Activated T-helper 1 cell treated with anti-CD3 and anti-CD28 coated beads, Interleukin-2, amount 50 U/mL, for 16 hours (primary cell): ENCODE measurements around the gene GPC6.

Experiments
- DNase-seq, 2 donors: peaks; one replicate each; pipeline ENCODE4 v3.0.0-alpha.2; 2020; ENCODE audit warnings: low read depth in 1 of 2, low spot score in 1 of 2

Gene GPC6

DNA sequence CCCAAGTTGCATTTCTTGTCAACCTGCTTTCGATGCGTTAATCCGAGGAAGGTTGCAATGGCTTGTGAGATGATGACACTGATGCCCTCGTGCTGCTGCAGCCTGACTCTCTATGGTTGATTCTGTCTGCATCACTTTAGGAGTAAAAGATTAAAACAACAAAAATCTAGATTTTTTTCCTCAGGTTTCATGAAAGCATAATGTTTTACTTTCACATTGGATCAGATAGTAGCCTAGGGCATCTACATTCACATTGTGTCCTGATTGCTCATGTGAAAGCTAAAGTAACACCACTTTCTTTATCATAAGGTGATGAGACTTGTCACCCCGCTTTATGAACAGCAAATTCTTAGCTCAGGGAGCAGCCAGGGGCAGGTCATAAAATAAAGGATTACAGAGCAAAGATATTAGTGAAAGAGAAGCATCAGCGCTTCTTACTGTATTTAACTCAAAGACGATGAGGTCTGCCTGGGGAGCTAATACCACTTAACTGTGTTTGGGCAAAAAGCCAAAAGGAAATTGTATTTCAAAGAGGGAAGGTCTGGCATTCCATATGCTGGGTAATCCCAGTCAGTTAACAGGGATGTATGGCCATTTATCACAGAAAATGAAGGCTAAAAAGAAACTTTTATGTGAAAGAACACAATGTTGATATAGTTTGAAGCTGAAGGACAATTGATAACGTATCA, 270.5 kb downstream of the GPC6 start:
- no peak for DNase-seq

DNA sequence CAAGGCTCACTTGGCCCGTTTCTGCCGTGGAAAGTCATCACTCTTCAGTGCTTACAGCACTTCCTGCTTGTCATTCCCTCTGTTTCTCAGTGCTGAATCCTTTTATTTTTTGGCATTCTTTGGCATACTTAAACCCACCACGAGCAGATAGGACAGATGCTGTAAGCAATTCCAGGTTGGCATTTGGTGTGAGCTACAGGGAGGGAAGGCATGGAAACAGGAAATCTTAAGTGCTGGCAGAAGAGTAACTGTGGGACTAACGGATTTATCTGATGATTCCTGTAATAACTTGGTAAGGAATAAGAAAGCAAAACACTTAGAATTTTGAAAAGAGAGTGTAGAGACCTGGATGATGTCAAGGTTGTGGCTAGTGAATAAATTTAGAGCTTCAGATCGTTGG, 273.4 kb downstream of the GPC6 start:
- no peak for DNase-seq

DNA sequence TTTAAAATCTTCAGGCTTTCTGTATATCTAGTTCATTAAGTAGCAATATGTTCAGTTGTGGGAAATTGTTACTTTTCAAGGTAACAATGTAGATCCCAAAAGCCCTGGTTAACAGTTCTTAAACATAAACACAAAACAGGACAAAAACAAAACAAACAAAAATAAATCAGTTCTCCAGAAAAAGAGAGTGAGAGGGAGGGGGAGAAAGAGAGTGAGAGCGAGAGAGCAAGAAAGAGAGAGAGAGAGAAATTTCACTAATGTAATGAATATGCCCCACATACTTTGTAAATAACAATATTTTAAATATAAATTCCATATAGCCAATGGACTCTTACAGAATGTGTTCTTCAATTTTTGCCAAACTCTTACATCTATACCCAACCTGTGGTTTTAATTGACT, 275.5 kb downstream of the GPC6 start:
- no peak for DNase-seq

DNA sequence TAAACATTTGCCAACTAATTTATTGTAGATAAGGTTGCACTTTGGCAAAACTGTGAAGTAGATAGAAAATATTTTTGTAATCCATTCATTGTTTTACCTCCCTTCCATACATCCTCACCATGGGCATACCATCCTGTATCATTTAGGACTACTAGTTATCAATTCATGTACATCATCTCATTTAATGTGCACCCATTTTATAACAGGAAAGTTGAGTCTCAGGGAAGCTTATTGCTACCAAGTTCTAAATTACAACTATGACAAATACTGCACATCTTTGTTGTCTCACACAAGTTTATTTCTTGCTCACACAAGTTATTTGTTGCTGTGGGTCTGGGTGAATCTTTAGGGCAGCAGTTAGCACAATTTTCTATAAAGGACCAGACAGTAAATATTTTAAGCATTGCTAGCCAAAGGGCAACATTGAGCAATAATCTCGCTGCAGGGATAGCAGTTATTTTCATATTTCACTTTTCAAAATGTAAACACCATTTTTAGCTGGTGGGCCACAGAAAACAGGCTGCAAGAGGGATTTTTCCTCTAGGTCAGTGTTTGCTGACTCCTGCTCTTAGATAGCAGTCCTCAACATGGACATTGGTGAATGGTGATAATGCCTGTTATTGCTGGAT, 276.5 kb downstream of the GPC6 start:
- no peak for DNase-seq

DNA sequence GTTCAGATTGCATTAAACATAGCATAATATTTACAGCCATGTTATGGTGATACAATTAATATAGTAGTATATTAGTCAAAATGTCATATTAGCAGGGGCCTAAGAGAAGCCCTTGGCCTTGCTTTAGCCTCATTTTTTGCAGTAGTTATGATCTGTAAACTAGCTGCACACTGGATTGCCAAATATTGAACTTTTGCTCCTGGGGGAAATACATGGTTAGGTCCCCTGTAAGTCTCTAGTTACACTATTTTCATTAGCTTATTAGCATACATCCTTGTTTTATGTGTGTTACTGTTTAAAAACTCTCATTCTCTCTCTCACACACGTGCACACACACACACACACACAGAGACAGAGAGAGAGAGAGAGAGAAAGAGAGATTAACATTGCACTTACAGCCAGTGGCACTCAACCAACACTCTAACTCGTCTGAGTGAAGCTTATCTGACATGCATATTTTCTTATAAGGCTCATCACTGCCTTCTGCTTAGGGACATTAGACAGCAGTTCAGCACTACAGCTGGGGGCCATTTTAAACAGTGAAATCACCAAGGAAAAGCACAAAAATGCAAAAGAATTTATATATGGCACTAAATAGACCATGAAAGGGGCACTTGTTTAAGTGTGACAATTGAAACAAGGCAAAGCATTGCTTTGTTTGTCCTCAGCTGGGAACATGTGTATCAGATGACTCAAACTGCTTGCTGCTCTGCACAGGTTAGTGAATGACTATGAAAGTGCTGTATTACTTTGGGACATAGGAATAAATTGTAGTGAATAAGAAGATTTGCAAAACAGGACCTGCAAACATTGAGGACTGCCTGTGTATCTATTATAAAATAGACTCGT, 278.7 kb downstream of the GPC6 start:
- no peak for DNase-seq

DNA sequence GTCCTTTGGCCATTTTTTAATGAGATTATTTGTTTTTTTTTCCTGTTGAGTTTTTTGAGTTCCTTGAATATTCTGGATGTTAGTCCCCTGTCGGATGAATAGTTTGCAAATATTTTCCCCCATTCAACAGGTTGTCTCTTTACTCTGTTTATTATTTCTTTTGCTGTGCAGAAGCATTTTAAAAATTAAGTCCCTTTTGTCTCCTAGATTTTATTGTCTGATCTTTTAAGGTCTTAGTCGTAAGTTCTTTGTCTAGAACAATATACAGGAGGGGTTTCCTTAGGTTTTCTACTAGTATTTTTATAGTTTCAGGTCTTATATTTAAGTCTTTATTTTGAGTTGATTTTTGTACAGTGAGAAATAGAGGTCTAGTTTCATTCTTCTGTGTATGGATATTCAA, 284.4 kb downstream of the GPC6 start:
- DNase-seq = no peak

DNA sequence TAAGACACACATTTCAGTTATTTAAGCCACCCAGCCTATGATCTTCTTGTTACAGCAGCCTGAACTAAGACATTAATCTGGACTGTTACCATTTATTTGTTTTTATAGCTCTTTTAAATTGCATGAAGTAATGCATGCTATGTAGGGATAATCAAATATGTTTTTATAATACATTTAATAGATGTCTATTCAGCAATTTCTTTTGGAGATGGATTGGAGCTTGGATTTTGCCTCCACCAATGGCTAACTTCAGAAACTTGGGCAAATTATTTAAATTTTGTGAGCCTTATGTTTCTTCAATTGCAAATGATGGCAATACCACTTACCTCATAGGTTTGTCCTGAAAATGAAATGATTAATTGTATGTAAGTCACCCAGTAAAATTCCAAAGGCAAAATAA, 288.7 kb downstream of the GPC6 start:
- no peak for DNase-seq

DNA sequence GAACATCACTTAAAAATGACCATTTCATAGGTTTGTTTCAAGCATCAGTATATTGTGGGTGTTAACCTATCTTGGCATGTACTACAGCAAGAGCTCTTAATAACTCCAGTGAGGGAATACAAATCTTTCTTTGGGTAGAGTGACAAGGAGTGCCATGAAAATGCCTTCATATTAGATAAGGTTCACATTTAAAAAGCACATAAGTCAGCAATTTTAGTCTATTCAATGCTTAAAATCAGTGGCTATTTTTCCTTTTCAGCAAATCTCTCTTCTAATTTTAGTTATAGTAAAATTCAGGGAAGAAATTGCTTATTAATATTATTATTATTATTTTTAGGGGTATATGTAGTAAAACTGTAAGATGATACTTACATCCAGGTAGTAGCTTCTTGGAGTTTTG, 291.1 kb downstream of the GPC6 start:
- no peak for DNase-seq

DNA sequence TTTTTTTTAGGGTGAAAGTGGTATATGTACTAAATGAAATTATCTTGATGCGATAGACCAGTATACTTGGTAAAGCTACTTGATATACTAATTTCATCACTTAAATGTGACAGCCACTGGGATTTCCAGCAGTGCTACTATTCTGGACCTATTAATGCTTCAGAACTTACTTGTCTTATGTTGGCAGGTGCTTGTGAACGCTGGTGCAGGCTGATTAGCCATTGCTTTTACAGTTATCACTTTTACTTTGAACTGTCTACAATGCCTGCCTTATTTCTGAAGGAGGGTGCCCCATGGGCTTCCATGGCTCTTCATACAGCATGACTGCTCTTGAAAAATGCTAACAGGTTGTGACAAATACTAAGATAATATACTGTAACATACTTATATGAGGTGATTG, 294.7 kb downstream of the GPC6 start:
- DNase-seq = no peak

DNA sequence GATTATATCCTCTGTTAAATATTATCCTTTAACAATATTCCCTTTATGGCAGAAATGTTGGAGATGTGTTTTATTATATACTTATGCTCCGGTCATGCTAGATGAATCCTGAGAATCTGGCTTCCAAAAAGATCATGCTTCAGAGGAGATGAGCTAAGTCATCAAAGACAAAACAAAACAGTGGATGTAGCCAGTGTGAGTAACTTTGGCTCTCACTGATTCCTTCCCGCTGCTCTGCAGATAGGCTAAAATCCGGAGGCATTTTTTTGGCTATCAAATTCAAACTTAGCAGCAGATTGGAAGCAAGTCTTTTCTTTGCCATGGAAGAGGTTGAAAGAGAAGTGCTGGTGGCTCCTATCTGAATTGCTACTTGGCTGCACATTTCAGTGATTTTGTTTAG, 295.9 kb downstream of the GPC6 start:
- DNase-seq = no peak

DNA sequence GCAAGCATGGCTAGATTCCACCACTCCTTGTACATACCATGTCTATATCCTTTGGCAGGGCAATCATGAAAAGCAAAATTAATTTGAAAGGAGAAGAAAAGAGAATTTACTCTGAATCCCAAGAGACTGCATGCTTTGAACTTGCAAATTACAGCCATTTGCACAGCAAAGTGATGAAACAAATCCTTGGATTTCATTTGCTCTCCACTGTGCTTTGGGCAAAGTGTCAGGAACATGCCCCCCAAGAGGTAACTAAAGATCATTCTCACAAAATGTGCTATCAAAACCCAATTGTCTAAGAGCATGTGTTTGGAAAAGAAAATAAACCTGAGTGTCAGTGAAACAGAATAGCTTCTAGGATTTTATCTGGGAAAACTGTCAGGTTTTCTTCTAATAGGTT, 298.5 kb downstream of the GPC6 start:
- no peak for DNase-seq

DNA sequence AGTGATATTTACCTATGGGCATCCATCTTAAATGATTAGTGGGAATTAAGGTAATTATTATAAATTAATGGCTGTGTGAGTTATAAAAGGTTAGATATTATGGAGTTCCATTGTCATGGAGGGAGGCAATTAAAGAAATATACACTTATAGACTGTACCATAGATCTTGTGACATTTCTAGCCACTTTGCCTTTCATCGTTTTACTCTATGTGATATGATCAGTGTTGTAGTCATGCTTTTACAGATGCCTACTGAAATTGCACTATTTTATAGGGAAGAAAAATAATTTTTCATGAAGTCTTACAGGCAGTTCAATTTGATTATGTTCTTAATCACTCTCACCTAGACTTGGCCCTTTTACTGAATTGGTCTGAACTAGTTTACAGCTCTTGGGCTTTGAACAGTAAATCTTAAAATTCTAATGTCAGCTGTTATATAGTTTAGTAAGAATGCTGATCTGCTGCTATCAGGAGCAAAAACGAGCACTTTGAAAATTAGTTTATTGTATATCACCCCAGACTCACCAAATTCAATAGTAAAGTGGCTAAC, 301.2 kb downstream of the GPC6 start:
- DNase-seq = no peak

DNA sequence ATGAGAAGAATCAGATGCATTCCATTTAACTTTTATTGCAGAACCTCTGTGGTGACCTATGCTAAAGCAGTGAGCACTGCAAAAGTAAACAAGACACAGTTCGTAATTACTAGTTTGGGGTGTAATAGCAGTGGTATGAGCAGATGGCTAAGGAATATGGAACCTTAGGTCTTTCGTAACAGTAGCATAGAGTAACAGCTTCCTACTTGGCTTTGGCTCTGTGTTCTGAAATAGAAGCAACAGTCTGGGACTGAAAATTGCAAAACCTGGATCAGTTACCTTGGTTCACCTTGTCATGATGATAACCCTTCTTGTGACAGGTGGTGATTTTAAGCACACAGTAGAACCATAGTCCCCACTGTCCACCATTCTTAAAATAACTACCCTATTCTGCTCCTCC, 303.4 kb downstream of the GPC6 start:
- no peak for DNase-seq

DNA sequence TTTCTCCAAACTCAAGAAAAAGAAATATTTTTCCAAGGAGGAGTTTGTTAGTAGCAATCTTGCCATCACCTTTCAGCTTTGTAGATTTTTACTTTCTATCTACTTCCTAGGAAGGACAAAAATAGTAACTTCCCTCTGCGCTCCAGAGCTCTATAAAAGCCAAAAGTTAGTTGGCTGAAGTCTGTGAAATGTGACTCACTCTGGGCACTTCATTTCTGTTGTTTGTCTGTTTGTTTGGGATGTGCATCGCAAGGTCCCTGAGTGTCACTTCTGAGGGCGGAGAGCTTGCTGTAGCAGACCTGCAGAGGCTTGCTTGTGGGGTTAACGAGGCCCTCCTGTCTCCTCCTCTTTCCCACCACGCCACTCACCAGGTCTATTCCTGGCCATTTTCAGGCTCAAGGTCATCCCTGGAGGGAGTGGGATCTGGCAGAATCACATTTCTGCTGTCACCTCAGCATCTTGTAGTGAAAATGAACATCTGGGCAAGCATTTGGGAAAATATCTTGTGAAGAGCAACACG, 307.6 kb downstream of the GPC6 start:
- no peak for DNase-seq

DNA sequence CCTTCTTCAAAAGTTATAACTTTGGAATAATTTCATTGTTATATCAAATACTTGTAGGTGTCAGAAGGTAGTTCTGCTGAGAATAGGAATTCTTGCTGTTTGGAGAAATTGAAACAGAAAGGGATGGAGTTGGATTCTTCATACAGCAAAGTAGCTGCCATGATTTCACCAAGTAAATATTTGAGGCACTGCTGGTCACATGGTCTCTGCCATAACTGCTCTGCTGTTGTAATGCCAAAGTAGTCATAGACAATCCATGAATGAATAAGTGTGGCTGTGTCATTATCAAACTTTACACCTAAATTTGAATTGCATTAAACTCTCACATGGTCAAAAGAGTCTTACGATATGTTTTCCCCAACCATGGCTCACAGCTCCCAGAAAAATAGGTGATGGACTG, 308.6 kb downstream of the GPC6 start:
- DNase-seq = no peak

DNA sequence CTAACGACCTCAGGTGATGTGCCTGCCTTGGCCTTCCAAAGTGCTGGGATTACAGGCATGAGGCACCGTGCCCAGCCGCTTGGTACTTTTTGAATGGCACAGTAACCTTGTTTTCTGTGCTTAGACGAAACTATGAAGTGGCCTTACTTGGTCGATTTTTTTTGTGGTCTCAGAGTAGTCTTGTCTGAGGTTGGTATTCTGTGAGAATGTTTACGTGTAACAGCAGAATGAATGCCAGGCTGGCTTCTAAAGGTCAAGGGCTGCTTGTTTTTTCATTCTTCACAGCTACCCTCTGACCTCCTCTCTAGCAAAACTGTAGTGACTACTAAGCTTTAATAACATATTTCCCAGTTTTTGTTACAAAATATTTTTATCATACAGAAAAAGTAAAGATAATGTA, 313.3 kb downstream of the GPC6 start:
- DNase-seq = no peak

DNA sequence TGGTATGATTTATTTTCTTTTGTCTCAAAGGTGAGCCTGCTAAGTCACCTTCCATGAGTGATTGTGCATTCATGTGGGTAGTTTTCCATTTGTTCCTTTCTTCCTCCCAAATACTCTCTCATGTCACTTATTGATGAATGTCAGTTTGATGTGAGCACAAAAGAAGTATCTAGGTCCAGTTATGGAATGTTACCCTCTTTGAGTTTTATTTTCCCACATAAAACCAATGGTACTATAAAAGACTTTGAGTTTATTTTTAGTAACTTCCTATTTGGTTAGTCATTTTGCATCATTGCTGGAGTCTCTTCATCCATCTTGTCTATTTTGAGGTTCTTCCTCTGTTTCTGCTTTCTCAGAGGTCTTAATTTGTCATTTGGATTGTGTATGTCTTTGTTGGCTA, 321.3 kb downstream of the GPC6 start:
- no peak for DNase-seq

DNA sequence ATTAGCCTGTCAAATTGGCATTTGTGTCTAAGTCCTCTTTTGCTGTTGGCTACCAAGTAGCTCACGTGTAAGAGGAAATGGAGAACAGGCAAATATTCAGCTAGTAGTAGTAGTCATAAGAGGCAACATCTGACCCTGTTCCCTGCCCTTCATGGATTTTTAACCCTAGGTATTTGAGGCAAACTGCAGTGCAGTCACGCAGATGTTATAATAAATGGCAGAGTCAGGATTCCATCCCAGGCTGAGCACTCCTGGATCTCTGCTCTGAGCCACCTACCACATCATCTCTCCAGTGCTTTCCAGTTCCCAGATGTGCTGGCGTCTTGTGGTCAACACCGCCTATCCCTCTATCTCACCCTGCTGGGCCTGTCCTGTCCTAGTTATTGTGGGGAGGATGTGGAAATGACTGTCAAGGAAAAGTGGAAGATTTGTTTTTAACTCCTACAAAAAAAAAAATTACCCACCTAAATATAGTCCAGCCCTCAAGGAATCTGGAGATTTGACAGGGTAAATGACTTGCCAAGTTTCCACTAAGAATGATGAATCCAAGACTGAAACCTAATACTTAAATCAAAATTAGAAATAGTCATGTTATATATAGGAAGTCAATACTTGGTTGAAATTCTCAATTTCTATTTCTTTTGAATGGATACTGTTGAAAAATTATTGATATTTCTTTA, 322.9 kb downstream of the GPC6 start:
- no peak for DNase-seq

DNA sequence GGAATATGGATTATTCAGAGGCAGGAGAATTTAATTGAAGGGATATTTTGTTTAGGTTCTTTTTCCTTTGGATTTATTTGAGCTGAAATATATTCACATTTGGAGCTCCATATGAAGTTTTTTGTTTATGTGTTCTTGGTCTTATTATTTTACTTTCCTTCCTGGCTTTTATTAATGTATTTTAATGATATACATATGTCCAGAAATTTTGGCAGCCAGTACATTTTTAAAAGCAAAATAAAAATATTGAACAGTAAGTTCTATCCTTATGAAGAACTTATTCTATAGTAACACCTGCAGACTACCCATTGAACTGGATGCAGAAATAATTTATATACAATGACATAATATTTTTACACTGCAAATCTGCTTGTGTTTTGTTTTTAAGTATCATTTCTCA, 323.6 kb downstream of the GPC6 start:
- no peak for DNase-seq

DNA sequence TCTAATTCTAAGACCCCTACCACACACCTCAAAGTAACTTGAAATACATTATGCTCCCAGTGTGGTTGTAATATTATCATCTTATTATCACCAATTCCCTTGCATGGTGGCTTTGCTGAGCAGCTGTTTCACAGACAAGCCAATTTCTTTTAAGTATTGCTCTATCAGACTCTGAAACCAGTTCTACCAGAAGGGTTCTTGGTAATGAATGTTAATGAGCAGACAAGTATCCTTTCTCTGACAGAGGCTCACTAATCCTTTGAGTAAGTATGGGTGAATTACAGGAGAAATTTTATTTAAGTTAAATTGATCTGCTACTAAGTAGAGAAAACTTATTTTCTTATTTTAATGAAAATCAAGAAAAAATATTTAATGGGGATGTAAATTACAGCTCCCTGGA, 326.0 kb downstream of the GPC6 start:
- DNase-seq = no peak

DNA sequence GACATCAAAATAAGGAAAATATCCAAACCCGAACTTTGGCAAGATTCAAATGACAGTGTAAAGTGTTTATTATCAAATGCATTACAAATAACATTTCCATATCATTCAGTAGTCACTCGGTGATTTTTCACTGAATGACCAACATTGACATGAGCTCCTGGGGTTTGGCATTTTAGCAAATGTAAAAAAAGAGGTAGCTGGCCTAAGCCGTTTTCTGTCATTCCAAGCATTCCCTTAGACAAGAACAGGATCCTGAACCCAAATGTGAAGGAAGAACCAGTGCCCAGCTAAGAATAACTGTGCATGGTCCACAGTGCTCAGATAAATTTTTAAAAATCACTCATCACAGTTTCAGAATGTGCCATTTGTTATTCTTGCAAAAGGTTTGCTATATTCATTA, 327.9 kb downstream of the GPC6 start:
- no peak for DNase-seq
